Liver (tissue), 9 donors: Measurements from ENCODE around the gene STEAP3. TPM values are rescaled to one million over a fixed set of nuclear protein-coding genes. Genes with fewer than 3 reads are reported as not detected.

Experiments
- DNase-seq: peaks from one replicate; pipeline ENCODE4 v3.0.0-alpha.2; 2017; ENCODE audit warnings: low spot score
- H3K27ac ChIP-seq, 2 donors: one replicate each; pipeline ENCODE4 v1.7.0; 2013; ENCODE audit warnings: inconsistent platforms in 2 of 2, low read length in 2 of 2, control low read depth in 1 of 2, low read depth in 1 of 2, mild to moderate bottlenecking in 1 of 2
- H3K27me3 ChIP-seq, 4 donors: one replicate each; pipeline versions ENCODE4 v1.6.1 to v1.7.0; 2013; ENCODE audit warnings: low read length in 3 of 4, inconsistent platforms in 1 of 4, mild to moderate bottlenecking in 1 of 4, moderate library complexity in 1 of 4; ENCODE audit not compliant: control insufficient read depth in 4 of 4, insufficient read depth in 4 of 4
- H3K36me3 ChIP-seq, 4 donors: one replicate each; pipeline versions ENCODE4 v1.6.1 to v1.7.0; 2013; ENCODE audit warnings: low read length in 3 of 4, mild to moderate bottlenecking in 3 of 4, low read depth in 1 of 4, moderate library complexity in 1 of 4; ENCODE audit not compliant: control insufficient read depth in 4 of 4, insufficient read depth in 3 of 4
- H3K4me1 ChIP-seq, 4 donors: one replicate each; pipeline versions ENCODE4 v1.6.1 to v1.7.0; 2013; ENCODE audit warnings: low read length in 3 of 4, mild to moderate bottlenecking in 3 of 4, moderate library complexity in 1 of 4; ENCODE audit not compliant: control insufficient read depth in 4 of 4, insufficient read depth in 4 of 4
- H3K4me3 ChIP-seq, 3 donors: one replicate each; pipeline versions ENCODE4 v1.6.1 to v1.7.0; 2013; ENCODE audit warnings: low read length in 3 of 3, control low read depth in 1 of 3, low read depth in 1 of 3, mild to moderate bottlenecking in 1 of 3
- H3K9ac ChIP-seq, 2 donors: one replicate each; pipeline ENCODE4 v1.7.0; 2013; ENCODE audit warnings: low read length in 2 of 2, mild to moderate bottlenecking in 2 of 2, moderate library complexity in 2 of 2, control low read depth in 1 of 2, low read depth in 1 of 2
- H3K9me3 ChIP-seq, 4 donors: one replicate each; pipeline versions ENCODE4 v1.6.1 to v1.7.0; 2013; ENCODE audit warnings: low read length in 3 of 4; ENCODE audit not compliant: control insufficient read depth in 4 of 4
- ATF3 ChIP-seq: IDR thresholded peaks from 2 replicates; pipeline ENCODE4 v1.6.1; 2016; ENCODE audit warnings: antibody characterized with exemption
- CTCF ChIP-seq: fragments of 150-350 bp; IDR thresholded peaks from 2 replicates; pipeline ENCODE4 v1.5.1; 2017; ENCODE audit warnings: improper control_type of control experiment, low read depth, low read length; ENCODE audit not compliant: missing input control
- EGR1 ChIP-seq, 2 donors: IDR thresholded peaks; 2 replicates each; pipeline ENCODE4 v1.6.1; 2016 to 2018; ENCODE audit warnings: antibody characterized with exemption in 2 of 2, low read depth in 2 of 2
- FOXA2 ChIP-seq: IDR thresholded peaks from 2 replicates; pipeline ENCODE4 v1.6.1; 2016; ENCODE audit warnings: antibody characterized with exemption
- HNF4A ChIP-seq, 2 donors: conservative IDR thresholded peaks; 2 replicates each; pipeline ENCODE4 v1.6.1; 2016; ENCODE audit warnings: antibody characterized with exemption in 2 of 2, mild to moderate bottlenecking in 2 of 2
- JUND ChIP-seq, 2 donors: IDR thresholded peaks; 2 replicates each; pipeline ENCODE4 v1.6.1; 2016; ENCODE audit warnings: antibody characterized with exemption in 2 of 2
- MAX ChIP-seq: IDR thresholded peaks from 2 replicates; pipeline ENCODE4 v1.6.1; 2016; ENCODE audit warnings: antibody characterized with exemption
- NR2F2 ChIP-seq: IDR thresholded peaks from 2 replicates; pipeline ENCODE4 v1.6.1; 2016; ENCODE audit warnings: antibody characterized with exemption
- RAD21 ChIP-seq, 2 donors: IDR thresholded peaks; 2 replicates each; pipeline ENCODE4 v1.6.1; 2016; ENCODE audit warnings: antibody characterized with exemption in 2 of 2, mild to moderate bottlenecking in 2 of 2
- REST ChIP-seq: IDR thresholded peaks from 2 replicates; pipeline ENCODE4 v1.6.1; 2016; ENCODE audit warnings: antibody characterized with exemption, mild to moderate bottlenecking
- RXRA ChIP-seq, 2 donors: IDR thresholded peaks; 2 replicates each; pipeline ENCODE4 v1.6.1; 2017 to 2018; ENCODE audit warnings: antibody characterized with exemption in 2 of 2, mild to moderate bottlenecking in 1 of 2
- TAF1 ChIP-seq: conservative IDR thresholded peaks from 2 replicates; pipeline ENCODE4 v1.6.1; 2016; ENCODE audit warnings: antibody characterized with exemption, mild to moderate bottlenecking
- YY1 ChIP-seq: IDR thresholded peaks from 2 replicates; pipeline ENCODE4 v1.6.1; 2016; ENCODE audit warnings: antibody characterized with exemption, mild to moderate bottlenecking
- ZBTB33 ChIP-seq: IDR thresholded peaks from 2 replicates; pipeline ENCODE4 v1.6.1; 2016; ENCODE audit warnings: antibody characterized with exemption
- WGBS: extraction: QIAGEN DNeasy Blood & Tissue Kit; methylation state at CpG from one replicate; pipeline ENCODE4 v1.1.7; 2013; 5-methylcytosine and 5-hydroxymethylcytosine counted together
- polyA plus RNA-seq, 2 donors: library from polyadenylated mRNA; stranded (reverse) in 1 of 2; unstranded in 1 of 2; fragments of 200-250 nt in 1 of 2; fragments of >200 nt in 1 of 2; fragmentation: Nextera tagmentation in 1 of 2; extraction: Ambion mirVana in 1 of 2; gene quantifications; one replicate each; pipeline versions ENCODE4 v1.2.1 to v1.2.3, GENCODE V29; 2013 to 2015
- total RNA-seq, 2 donors: library from RNA; depleted of rRNA; stranded (reverse); fragments of >200 nt; gene quantifications; one replicate each; pipeline ENCODE4 v1.2.3, GENCODE V29; 2014
- donor health status: healthy.
- donor health status: healthy.
- donor health status: healthy.
- donor health status: healthy.
- donor health status: healthy.

STEAP3 gene
- total and polyA plus RNA-seq, 4 donors = 44.4 to 158 (median 113) TPM

GRCh38 chr2:119256582-119256921 is 32.9 kb downstream of the STEAP3 start:
- H3K9ac ChIP-seq = no peak overlapping the region
- 95% methylated on average over 2 of the region's 2 CpGs for WGBS
- H3K9me3 ChIP-seq = no peaks in the 10 kb centered on the region
- no peak overlapping the region for H3K27ac ChIP-seq
- H3K27me3 ChIP-seq = no peaks in the 10 kb centered on the region
- H3K36me3 ChIP-seq = peaks cover 17 to 65% (median 54%) of the 10 kb centered on the region in 4 donors
- H3K4me1 ChIP-seq = peaks cover 0 to 5% (median 0%) of the 10 kb centered on the region in 4 donors
- no peak overlapping the region for H3K4me3 ChIP-seq
- no peak for DNase-seq
- no peak for TF ChIP-seq TAF1
- no peak for TF ChIP-seq JUND (IDR thresholded peaks at IDR 0.05)
- TF ChIP-seq NR2F2 = no peak
- no peak for TF ChIP-seq CTCF
- TF ChIP-seq FOXA2 = no peak
- TF ChIP-seq YY1 = no peak
- TF ChIP-seq HNF4A (conservative IDR thresholded peaks at IDR 0.05) = no peak
- TF ChIP-seq ZBTB33 = no peak
- no peak for TF ChIP-seq MAX
- no peak for TF ChIP-seq RXRA (IDR thresholded peaks at IDR 0.05)
- no peak for TF ChIP-seq ATF3

- TF ChIP-seq REST = no peak
- no peak for TF ChIP-seq NR2F2
- no peak for TF ChIP-seq MAX
- no peak for TF ChIP-seq ZBTB33
- TF ChIP-seq EGR1 (IDR thresholded peaks at IDR 0.05; ENCODE audit: low read depth in 2 of 2) = no peak
- TF ChIP-seq RXRA (IDR thresholded peaks at IDR 0.05) = no peak
- no peak for TF ChIP-seq HNF4A (conservative IDR thresholded peaks at IDR 0.05)
- TF ChIP-seq RAD21 (IDR thresholded peaks at IDR 0.05) = no peak
- H3K27ac ChIP-seq = no peak overlapping the region
- H3K27me3 ChIP-seq = no peaks in the 10 kb centered on the region
- WGBS = 94% methylated on average over 9 of the region's 9 CpGs
- no peak overlapping the region for H3K4me3 ChIP-seq
- H3K9ac ChIP-seq = no peak overlapping the region
- DNase-seq = no peak
- no peaks in the 10 kb centered on the region for H3K9me3 ChIP-seq
- H3K4me1 ChIP-seq = peaks cover 0 to 5% (median 0%) of the 10 kb centered on the region in 4 donors
- H3K36me3 ChIP-seq = peaks cover 17 to 62% (median 54%) of the 10 kb centered on the region in 4 donors
These were observed 33.6 kb downstream of the STEAP3 start for GRCh38 chr2:119257198-119257597.
